ENCODE measurements around the gene SCUBE1.

DNA sequence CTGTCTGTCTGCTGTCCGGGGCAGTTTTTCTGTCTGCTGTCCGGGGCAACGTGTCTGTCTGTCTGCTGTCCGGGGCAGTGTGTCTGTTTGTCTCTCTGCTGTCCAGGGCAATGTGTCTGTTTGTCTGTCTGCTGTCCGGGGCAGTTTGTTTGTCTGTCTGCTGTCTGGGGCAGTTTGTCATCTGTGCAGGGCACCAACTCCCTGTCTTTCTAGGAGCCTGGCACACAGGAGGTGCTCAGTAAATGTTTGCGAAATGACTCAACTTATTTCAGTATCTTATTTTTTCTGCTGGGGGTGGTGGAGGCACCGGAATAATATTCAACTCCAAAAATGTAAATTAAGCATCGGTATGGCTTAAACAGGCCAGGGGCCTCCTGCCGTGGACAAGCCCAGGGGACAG, 144.2 kb downstream of the SCUBE1 start:
- TF ChIP-seq, protein P1, sequence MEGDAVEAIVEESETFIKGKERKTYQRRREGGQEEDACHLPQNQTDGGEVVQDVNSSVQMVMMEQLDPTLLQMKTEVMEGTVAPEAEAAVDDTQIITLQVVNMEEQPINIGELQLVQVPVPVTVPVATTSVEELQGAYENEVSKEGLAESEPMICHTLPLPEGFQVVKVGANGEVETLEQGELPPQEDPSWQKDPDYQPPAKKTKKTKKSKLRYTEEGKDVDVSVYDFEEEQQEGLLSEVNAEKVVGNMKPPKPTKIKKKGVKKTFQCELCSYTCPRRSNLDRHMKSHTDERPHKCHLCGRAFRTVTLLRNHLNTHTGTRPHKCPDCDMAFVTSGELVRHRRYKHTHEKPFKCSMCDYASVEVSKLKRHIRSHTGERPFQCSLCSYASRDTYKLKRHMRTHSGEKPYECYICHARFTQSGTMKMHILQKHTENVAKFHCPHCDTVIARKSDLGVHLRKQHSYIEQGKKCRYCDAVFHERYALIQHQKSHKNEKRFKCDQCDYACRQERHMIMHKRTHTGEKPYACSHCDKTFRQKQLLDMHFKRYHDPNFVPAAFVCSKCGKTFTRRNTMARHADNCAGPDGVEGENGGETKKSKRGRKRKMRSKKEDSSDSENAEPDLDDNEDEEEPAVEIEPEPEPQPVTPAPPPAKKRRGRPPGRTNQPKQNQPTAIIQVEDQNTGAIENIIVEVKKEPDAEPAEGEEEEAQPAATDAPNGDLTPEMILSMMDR (IDR thresholded peaks at IDR 0.05; ENCODE audit: low read length), result no peak
- no peak for TF ChIP-seq EZH2 (IDR thresholded peaks at IDR 0.05; ENCODE audit: borderline replicate concordance, low read length)

All from OCI-LY1 (cell line).